ENCODE results near the gene ZMYM4.

Gene ZMYM4

GRCh38 chr1:35269201-35269988 lies 886 bp downstream of the ZMYM4 start:
- Histone ChIP-seq H3K4ac (ENCODE audit: low read depth, low read length) (peak overlapping the region; percentile 99), H3K27me3 (ENCODE audit: insufficient read depth, low read length, poor library complexity) (no peaks in the 10 kb centered on the region), H3K56ac (ENCODE audit: low read length) (peak overlapping the region; percentile 80), H4K8ac (ENCODE audit: low read depth, low read length) (peak overlapping the region; percentile 96), H3K4me1 (ENCODE audit: control insufficient read depth, low read depth, low read length) (peaks cover 3% of the 10 kb centered on the region), H3K79me1 (ENCODE audit: low read length) (peaks cover 2% of the 10 kb centered on the region), H2BK15ac (replicated peaks; ENCODE audit: low read depth) (no peak overlapping the region), H4K5ac (ENCODE audit: low read length) (no peak overlapping the region), H2BK120ac (ENCODE audit: low read depth, low read length) (no peak overlapping the region), H2BK5ac (ENCODE audit: low read length) (peak overlapping the region; percentile 19), H3K9ac (ENCODE audit: low read length) (peak overlapping the region; percentile 47), H3K18ac (ENCODE audit: low read length) (peak overlapping the region; percentile 99), H3K27ac (ENCODE audit: low read depth, low read length) (peak overlapping the region; percentile 69), H2AK5ac (ENCODE audit: low read length) (no peak overlapping the region), H3K23ac (ENCODE audit: low read length) (no peak overlapping the region), H3K4me3 (ENCODE audit: low read length) (peak overlapping the region; percentile 15), H3K36me3 (ENCODE audit: control insufficient read depth, insufficient read depth, low read length) (no peaks in the 10 kb centered on the region), H3K79me2 (ENCODE audit: control insufficient read depth, insufficient read depth, low read length) (peaks cover 44% of the 10 kb centered on the region), H3K4me2 (ENCODE audit: low read length) (peak overlapping the region; percentile 60)
- peak; percentile 32 for DNase-seq
- no CpG with 5 or more reads among the region's 24 CpGs for WGBS (ENCODE audit: extremely low coverage, insufficient coverage, low lambda C conversion rate)

GRCh38 chr1:35269989-35270289 lies 1.4 kb downstream of the ZMYM4 start:
- Histone ChIP-seq H2AK5ac (ENCODE audit: low read length) (no peak overlapping the region), H3K23ac (ENCODE audit: low read length) (no peak overlapping the region), H2BK15ac (replicated peaks; ENCODE audit: low read depth) (no peak overlapping the region), H4K5ac (ENCODE audit: low read length) (no peak overlapping the region), H3K36me3 (ENCODE audit: control insufficient read depth, insufficient read depth, low read length) (no peaks in the 10 kb centered on the region), H3K4ac (ENCODE audit: low read depth, low read length) (no peak overlapping the region), H2BK5ac (ENCODE audit: low read length) (no peak overlapping the region), H3K4me3 (ENCODE audit: low read length) (no peak overlapping the region), H3K79me2 (ENCODE audit: control insufficient read depth, insufficient read depth, low read length) (peaks cover 44% of the 10 kb centered on the region), H4K8ac (ENCODE audit: low read depth, low read length) (no peak overlapping the region), H3K56ac (ENCODE audit: low read length) (peak overlapping the region; percentile 75), H3K4me2 (ENCODE audit: low read length) (peak overlapping the region; percentile 60), H3K79me1 (ENCODE audit: low read length) (peaks cover 2% of the 10 kb centered on the region), H3K18ac (ENCODE audit: low read length) (no peak overlapping the region), H3K9ac (ENCODE audit: low read length) (peak overlapping the region; percentile 47), H2BK120ac (ENCODE audit: low read depth, low read length) (no peak overlapping the region), H3K27ac (ENCODE audit: low read depth, low read length) (no peak overlapping the region), H3K4me1 (ENCODE audit: control insufficient read depth, low read depth, low read length) (peaks cover 3% of the 10 kb centered on the region), H3K27me3 (ENCODE audit: insufficient read depth, low read length, poor library complexity) (no peaks in the 10 kb centered on the region)
- DNase-seq: peak; percentile 2
- WGBS (ENCODE audit: extremely low coverage, insufficient coverage, low lambda C conversion rate): no CpG with 5 or more reads among the region's 2 CpGs

DNA sequence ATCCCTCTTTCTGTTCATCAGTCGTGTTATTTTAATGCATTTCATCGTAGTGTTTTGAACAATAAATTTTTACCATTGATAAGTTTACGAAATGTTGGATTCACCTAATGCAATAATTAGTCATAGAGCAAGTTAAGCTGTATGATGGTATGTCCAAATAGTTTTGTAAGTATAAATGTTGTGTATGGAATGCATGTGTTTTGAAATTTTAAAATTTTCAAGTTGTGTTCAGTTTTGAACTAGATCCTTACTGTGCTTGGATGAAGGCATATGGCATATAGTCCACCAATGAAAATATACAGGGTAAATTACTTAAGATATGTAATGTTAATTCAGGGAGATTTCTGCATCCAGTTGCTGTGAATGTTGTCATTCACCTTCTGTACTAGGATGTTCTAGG lies 2.3 kb downstream of the ZMYM4 start:
- Histone ChIP-seq H2BK15ac (replicated peaks; ENCODE audit: low read depth) (no peak overlapping the region), H3K79me1 (ENCODE audit: low read length) (peaks cover 2% of the 10 kb centered on the region), H3K4me2 (ENCODE audit: low read length) (no peak overlapping the region), H3K18ac (ENCODE audit: low read length) (no peak overlapping the region), H2BK5ac (ENCODE audit: low read length) (no peak overlapping the region), H3K4ac (ENCODE audit: low read depth, low read length) (no peak overlapping the region), H3K27me3 (ENCODE audit: insufficient read depth, low read length, poor library complexity) (no peaks in the 10 kb centered on the region), H3K56ac (ENCODE audit: low read length) (no peak overlapping the region), H3K36me3 (ENCODE audit: control insufficient read depth, insufficient read depth, low read length) (no peaks in the 10 kb centered on the region), H4K8ac (ENCODE audit: low read depth, low read length) (no peak overlapping the region), H3K4me3 (ENCODE audit: low read length) (no peak overlapping the region), H3K23ac (ENCODE audit: low read length) (no peak overlapping the region), H3K27ac (ENCODE audit: low read depth, low read length) (no peak overlapping the region), H3K4me1 (ENCODE audit: control insufficient read depth, low read depth, low read length) (peaks cover 3% of the 10 kb centered on the region), H4K5ac (ENCODE audit: low read length) (no peak overlapping the region), H3K9ac (ENCODE audit: low read length) (no peak overlapping the region), H2AK5ac (ENCODE audit: low read length) (no peak overlapping the region), H3K79me2 (ENCODE audit: control insufficient read depth, insufficient read depth, low read length) (peaks cover 47% of the 10 kb centered on the region), H2BK120ac (ENCODE audit: low read depth, low read length) (no peak overlapping the region)
- no CpG with 5 or more reads among the region's 3 CpGs for WGBS (ENCODE audit: extremely low coverage, insufficient coverage, low lambda C conversion rate)
- DNase-seq: no peak

- H2BK5ac ChIP-seq (ENCODE audit: low read length): no peak overlapping the region
- H3K4ac ChIP-seq (ENCODE audit: low read depth, low read length): no peak overlapping the region
- H3K9ac ChIP-seq (ENCODE audit: low read length): no peak overlapping the region
- no peak overlapping the region for H3K18ac ChIP-seq (ENCODE audit: low read length)
- H2BK120ac ChIP-seq (ENCODE audit: low read depth, low read length): no peak overlapping the region
- H3K27ac ChIP-seq (ENCODE audit: low read depth, low read length): no peak overlapping the region
- H3K36me3 ChIP-seq (ENCODE audit: control insufficient read depth, insufficient read depth, low read length): no peaks in the 10 kb centered on the region
- H3K4me1 ChIP-seq (ENCODE audit: control insufficient read depth, low read depth, low read length): peaks cover 3% of the 10 kb centered on the region
- peaks cover 60% of the 10 kb centered on the region for H3K79me2 ChIP-seq (ENCODE audit: control insufficient read depth, insufficient read depth, low read length)
- H4K5ac ChIP-seq (ENCODE audit: low read length): no peak overlapping the region
- DNase-seq: no peak
- H3K4me3 ChIP-seq (ENCODE audit: low read length): no peak overlapping the region
- H3K27me3 ChIP-seq (ENCODE audit: insufficient read depth, low read length, poor library complexity): no peaks in the 10 kb centered on the region
- H3K56ac ChIP-seq (ENCODE audit: low read length): no peak overlapping the region
- H3K4me2 ChIP-seq (ENCODE audit: low read length): no peak overlapping the region
- no peak overlapping the region for H3K23ac ChIP-seq (ENCODE audit: low read length)
- H2BK15ac ChIP-seq (replicated peaks; ENCODE audit: low read depth): no peak overlapping the region
- H3K79me1 ChIP-seq (ENCODE audit: low read length): peaks cover 10% of the 10 kb centered on the region
- H2AK5ac ChIP-seq (ENCODE audit: low read length): no peak overlapping the region
- H4K8ac ChIP-seq (ENCODE audit: low read depth, low read length): no peak overlapping the region
- no CpG with 5 or more reads among the region's 4 CpGs for WGBS (ENCODE audit: extremely low coverage, insufficient coverage, low lambda C conversion rate)
Observed at GRCh38 chr1:35274197-35274596, 5.7 kb downstream of the ZMYM4 start.

- DNase-seq: no peak
- H3K18ac ChIP-seq (ENCODE audit: low read length): no peak overlapping the region
- no peak overlapping the region for H3K23ac ChIP-seq (ENCODE audit: low read length)
- H3K27me3 ChIP-seq (ENCODE audit: insufficient read depth, low read length, poor library complexity): no peaks in the 10 kb centered on the region
- no peak overlapping the region for H3K56ac ChIP-seq (ENCODE audit: low read length)
- H2BK120ac ChIP-seq (ENCODE audit: low read depth, low read length): no peak overlapping the region
- no peak overlapping the region for H2BK5ac ChIP-seq (ENCODE audit: low read length)
- H4K8ac ChIP-seq (ENCODE audit: low read depth, low read length): no peak overlapping the region
- no peak overlapping the region for H2AK5ac ChIP-seq (ENCODE audit: low read length)
- no peaks in the 10 kb centered on the region for H3K36me3 ChIP-seq (ENCODE audit: control insufficient read depth, insufficient read depth, low read length)
- WGBS (ENCODE audit: extremely low coverage, insufficient coverage, low lambda C conversion rate): no CpG with 5 or more reads among the region's 6 CpGs
- peaks cover 26% of the 10 kb centered on the region for H3K79me2 ChIP-seq (ENCODE audit: control insufficient read depth, insufficient read depth, low read length)
- peaks cover 10% of the 10 kb centered on the region for H3K79me1 ChIP-seq (ENCODE audit: low read length)
- H3K9ac ChIP-seq (ENCODE audit: low read length): no peak overlapping the region
- H3K27ac ChIP-seq (ENCODE audit: low read depth, low read length): no peak overlapping the region
- H2BK15ac ChIP-seq (replicated peaks; ENCODE audit: low read depth): no peak overlapping the region
- H3K4me3 ChIP-seq (ENCODE audit: low read length): no peak overlapping the region
- no peak overlapping the region for H4K5ac ChIP-seq (ENCODE audit: low read length)
- H3K4me1 ChIP-seq (ENCODE audit: control insufficient read depth, low read depth, low read length): no peaks in the 10 kb centered on the region
- H3K4me2 ChIP-seq (ENCODE audit: low read length): no peak overlapping the region
- H3K4ac ChIP-seq (ENCODE audit: low read depth, low read length): no peak overlapping the region
Observed at GRCh38 chr1:35278886-35279554, 10.5 kb downstream of the ZMYM4 start.
